H54 (cell line): ENCODE data around the gene ICAM2.

Experiments
- DNase-seq: peaks from one replicate; pipeline ENCODE4 v3.0.0; 2011; ENCODE audit warnings: low spot score, mixed read lengths; ENCODE audit not compliant: insufficient read length
- FAIRE-seq: peaks from 3 replicates; lab custom pipeline; 2011; peaks lifted over from hg19 to GRCh38; lab: Jason Lieb, UNC
- POLR2A ChIP-seq: IDR thresholded peaks from 2 replicates; pipeline ENCODE4 v1.6.1; 2011; ENCODE audit warnings: low read depth, mild to moderate bottlenecking, low read length

Gene ICAM2

DNA sequence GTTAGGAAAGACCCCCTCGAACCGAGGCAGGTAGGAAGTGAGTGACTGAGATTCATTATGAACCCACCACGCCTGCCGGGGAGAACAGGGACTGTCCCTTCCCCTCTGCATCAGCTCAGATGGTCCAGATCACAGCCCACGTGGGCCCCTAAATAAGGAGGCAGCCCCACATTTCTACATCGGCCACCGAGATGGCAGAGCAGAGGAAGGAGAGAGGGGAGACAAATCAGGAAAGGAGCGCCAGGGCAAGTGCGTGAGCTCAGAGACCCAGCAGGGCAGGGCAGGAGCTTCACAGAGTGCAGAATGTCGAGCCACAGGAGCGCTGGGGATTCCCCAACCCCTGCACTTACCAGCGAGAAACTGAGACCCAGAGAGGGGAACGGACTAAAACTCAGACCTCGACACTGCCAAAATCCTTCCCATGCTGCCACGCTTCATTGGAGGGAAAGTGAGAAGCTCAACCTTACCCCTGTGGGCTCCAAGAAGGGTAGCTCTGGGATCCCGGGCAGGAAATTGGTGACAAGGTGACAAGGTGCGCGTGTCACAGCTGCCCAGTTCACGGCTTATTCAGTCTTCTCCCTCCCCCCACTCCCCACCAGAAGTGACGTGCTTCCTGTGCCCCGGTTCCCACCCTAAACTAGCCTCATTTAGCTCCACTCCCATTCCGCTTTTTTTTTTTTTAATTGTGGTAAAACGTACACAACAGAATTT is at the start of gene ICAM2:
ICAM2 (minus strand) TSS at position 578 of the 711 bp plus-strand sequence. CDS start 13,942 bp downstream, outside the sequence.
- DNase-seq (no peak), FAIRE-seq (no peak)
- TF ChIP-seq POLR2A, result no peak

DNA sequence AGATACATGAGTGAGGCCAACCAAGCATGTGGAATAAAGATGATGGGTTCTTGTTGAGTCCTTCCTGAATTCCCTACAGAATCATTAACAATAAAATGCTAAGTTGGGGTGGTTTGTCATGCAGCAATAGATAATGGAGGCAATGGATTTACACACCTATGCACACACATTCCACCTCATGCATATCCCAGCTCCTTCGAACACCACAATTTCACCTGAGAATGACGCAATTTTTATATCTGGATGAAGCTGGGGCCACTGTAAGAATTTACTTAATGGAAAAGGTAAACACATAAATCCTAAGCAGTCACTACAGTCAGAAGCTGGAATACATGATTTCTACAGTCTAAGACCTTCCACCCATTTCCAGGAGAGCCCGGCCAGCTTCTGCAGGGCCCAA is 49.8 kb upstream of the ICAM2 start:
- DNase-seq, result no peak
- TF ChIP-seq POLR2A, result no peak
- no peak for FAIRE-seq

DNA sequence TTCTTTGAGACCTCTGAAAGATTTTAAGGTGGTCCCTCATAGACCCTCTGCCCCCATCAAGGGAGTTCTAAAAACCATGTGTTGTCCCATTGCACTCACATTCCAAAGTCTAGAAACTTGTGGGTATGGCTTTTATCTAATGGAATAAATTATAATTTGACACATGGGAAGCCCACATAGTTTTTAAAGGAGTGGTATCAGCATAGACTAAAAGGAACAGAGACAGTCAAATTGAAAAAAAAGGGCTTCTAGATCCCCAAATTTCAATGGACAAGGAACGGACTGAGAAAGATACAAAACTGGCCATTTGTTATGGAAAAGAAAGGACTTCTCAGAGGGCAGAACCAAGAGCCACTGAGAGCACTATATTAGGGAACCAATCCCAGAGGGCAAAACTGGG is 48.7 kb upstream of the ICAM2 start:
- no peak for TF ChIP-seq POLR2A
- no peak for DNase-seq
- FAIRE-seq, result no peak

DNA sequence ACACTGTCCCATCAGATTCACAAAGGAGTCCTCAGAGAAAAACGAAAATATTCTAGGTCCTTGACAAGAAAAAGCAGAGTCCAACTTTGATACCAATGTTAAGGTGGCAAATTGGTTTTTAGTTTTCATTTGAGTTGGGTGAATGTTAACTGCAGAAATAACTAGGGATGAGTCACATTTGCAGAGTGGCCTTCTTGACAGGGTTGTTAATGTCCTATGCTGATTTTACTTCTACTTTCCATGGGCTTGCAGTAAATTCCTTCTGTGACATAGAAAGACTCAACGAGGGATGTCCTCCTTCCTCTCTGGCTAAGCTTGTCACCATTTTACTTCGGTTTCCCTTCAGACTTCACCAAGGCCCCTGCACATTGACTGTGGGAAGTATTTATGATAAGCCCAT is 47.2 kb upstream of the ICAM2 start:
- no peak for FAIRE-seq
- no peak for DNase-seq
- no peak for TF ChIP-seq POLR2A

DNA sequence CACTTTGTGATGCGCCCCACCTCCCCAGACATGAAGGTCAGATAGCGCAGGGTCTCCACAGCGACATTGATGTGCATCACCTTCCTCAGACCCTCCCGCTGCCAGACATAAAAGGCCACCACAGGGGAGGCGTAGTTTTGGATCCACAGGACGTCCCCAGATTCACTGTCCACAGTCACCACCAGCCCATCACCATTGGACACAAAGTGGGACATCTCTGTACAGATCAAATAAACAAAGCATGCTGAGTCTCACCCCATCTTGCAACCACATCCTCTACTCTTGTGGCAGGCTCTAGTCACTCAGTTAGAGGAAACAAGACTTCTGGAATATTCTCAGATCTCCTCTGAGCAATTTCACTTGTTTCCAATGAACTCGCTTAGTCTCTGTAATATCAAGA is 46.3 kb upstream of the ICAM2 start:
- no peak for FAIRE-seq
- TF ChIP-seq POLR2A, result no peak
- DNase-seq, result no peak

DNA sequence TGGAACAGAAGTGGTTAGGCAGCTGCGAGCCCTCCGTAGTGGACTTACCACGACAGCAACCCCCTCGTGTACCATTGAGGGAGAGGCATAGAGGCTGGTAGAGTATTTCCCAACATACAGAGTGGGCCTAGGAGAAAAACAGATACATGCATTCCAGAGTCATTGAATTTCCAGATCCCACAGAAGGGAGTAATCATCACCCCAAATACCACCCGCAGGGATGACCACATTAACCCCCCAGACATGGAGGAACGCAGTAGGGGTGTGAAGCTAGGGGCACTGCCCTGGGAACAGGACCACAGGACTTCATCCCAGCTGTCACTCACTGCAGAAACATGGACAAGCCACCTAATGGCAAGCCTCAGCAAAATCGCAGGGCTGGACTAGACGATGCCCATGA is 44.7 kb upstream of the ICAM2 start:
- FAIRE-seq, result no peak
- TF ChIP-seq POLR2A, result no peak
- DNase-seq, result no peak

DNA sequence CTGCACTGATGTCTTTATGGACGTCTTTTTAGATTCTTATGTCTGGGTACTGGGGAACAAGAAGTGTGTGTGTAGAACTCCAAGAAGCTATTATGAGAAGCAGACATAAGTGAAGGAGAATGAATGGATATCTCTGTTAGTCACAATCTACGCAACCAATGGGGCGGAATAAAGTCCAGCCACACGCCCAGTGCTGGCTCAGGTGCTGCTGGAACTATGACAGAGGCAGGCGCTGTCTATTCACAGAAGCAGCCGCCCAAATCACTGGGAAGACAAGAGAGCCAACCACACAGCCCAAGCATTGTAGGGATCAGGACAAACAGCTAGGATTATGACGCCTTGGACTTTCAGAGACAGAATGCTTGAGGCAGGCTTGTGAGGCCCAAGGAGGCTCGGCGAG is 43.9 kb upstream of the ICAM2 start:
- no peak for FAIRE-seq
- DNase-seq, result no peak

DNA sequence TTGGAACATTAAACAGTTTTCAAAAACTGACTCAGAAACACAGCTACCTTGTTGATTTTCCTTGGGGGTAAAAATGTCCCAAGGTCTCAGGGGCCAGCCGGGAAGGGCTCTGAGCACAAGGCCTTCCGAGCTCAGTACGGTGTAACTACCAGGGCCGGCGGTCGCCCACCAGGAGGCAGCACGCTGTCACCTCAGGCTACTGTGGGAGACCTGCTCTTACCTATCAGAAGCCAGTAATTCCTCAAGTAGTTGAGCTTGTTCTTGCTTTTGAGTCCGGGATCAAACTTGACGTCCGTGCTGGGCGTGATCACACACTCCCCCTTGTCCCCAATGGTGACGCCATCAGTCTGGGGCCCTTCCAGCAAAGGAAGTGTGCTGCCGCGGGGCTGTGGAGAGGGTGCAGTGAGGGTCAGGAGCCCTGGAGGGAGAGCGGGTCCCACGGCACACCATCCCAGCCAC is 43.4 kb upstream of the ICAM2 start:
- no peak for TF ChIP-seq POLR2A
- no peak for FAIRE-seq
- DNase-seq, result no peak

More for the DNA sequence above, 43.9 kb upstream of the ICAM2 start:
- no peak for TF ChIP-seq POLR2A

DNA sequence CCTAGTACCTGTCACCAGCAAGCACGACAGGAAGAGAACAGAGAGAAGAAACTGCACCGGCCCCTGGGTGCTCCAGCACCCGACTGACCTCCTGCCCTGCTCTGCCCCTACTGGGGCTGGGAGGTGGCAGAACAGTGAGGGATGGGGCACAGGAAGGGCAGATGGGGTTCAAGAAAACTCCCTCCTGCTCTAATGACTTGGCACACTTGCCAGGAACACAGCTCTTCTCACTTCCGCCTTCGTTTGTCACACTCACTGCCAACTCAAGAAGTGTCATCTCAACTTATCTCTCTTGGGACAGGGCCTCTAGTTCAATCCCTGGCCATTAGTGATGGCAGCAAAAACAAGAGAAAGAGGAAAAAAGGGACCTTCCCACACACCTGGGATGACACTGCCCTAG is 42.7 kb upstream of the ICAM2 start:
- no peak for TF ChIP-seq POLR2A
- FAIRE-seq, result no peak
- DNase-seq, result no peak

DNA sequence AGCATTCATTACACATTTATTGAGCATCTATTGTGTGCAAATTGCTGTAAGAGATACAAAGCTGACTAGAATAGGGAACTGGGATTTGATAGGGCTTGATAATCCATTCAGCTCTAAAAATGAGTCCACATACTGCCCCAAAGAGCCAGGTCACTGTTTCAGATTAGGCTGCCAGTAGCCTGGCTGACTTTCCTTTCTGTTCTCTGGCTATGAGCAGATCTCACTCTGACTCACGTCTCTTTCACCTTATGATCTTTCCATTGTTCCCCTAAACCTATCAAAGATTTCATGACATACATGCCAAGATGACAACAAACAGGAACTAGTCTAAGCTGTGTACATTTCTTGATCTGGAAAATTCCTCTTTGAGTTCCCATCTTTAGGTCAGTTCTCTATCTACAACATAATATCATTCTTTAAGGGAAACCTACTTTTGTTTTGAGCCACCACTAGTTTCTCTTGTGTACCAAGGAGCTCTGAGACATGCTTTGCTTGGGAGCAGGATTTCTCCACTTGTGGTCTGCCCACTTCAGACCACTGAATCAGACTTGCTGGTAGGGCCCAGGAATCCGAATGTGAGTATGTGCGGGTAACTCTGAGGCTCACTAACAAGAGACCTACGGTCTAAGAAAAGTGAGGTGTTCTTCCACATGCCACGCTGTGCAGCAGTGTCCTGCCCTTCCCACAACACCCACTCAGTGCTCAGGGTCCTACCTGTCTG is 40.9 kb upstream of the ICAM2 start:
- no peak for FAIRE-seq
- DNase-seq, result no peak
- no peak for TF ChIP-seq POLR2A

DNA sequence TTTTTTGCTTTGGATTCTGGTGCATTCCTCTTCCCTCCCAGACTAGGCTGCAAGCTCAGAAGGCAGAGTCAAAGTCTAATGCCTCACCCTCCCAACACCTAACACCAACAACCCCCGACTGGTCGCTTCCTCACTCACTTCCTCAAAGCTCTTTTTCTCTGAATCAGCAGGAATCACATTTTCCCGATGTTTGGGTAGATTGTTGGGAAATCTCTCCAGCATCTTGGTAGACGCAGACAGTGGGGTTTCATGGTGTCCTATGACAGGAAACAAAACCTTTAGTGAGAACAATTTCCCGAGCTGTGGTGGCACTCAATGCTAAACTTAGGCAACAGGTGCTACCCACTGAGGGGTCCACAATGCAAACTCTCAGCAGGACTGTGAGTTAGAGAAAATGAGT is 39.9 kb upstream of the ICAM2 start:
- FAIRE-seq (no peak), DNase-seq (no peak)
- TF ChIP-seq POLR2A, result no peak

DNA sequence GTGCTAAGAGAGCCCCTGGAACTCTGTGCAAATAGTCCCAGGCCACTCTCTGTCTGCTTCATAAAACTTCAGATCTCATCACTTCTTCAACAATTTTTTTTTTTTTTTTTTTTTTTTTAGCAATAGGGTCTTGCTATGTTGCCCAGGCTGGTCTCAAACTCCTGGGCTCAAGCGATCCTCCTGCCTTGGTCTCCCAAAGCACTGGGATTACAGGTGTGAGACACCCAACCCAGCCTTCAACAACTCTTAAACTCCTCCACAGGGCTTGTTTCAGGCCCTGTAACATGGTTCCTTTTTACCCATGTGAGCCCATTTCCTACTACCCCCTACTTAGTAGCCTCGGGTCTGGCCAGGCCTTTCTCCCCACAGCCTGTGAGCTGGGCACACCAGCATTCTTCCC is 39.3 kb upstream of the ICAM2 start:
- DNase-seq (no peak), FAIRE-seq (no peak)
- TF ChIP-seq POLR2A, result no peak

DNA sequence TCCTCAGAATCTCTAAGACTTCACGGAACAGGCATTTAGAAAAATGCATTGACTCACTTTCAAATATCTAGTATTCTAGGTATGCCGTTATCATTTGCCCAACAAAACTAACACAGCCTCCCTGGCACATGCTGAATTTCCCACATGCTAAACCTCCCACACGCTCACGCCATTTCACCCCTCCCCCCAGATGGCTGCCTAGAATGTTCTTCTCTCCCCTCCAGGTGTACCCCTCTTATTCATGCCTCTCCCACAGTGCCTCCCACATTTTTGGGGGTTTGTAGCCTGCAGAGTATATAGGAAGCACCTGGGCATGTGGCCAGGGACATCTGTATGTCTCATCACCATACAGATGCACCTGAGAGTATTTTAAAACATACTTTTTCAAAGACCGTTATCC is 38.2 kb upstream of the ICAM2 start:
- DNase-seq, result no peak
- no peak for FAIRE-seq
- no peak for TF ChIP-seq POLR2A

DNA sequence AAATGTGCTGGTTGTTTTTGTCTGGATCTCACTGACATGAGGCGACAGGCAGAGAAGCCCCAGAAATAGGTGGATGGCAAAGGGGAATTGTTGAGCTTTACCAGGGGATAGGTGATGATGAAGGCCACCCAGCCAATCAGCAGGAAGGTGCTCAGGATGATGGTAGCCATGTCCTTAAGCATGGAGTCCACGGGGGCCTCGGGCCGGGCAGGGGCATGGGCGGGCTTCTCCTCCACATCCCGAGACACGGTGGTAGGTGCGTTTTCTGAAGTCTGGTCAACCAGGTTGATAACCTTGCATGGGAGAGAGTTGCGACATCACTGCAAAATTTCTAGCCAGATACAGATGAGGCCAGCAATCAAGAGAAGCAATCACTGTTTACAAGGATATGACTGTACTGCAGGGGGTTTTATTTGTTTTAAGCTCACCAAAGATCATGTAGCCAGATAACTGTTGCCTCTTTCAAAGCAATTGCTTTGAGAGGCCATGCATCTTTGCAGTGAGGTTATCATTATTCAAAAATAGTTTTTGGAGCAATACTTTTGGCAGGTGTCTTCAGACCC is 37.3 kb upstream of the ICAM2 start:
- no peak for FAIRE-seq
- DNase-seq, result no peak
- no peak for TF ChIP-seq POLR2A
